ENCODE data around the gene TMIE. TPM values are rescaled to one million over a fixed set of nuclear protein-coding genes. Genes with fewer than 3 reads are reported as not detected.
"Not testable (repeated sequence)": the region's sequence is repeated elsewhere in the genome, so short reads cannot be mapped to it uniquely, and the experiment has no call there.

TMIE gene
- polyA plus RNA-seq, 1 donor = 0.47 TPM

DNA sequence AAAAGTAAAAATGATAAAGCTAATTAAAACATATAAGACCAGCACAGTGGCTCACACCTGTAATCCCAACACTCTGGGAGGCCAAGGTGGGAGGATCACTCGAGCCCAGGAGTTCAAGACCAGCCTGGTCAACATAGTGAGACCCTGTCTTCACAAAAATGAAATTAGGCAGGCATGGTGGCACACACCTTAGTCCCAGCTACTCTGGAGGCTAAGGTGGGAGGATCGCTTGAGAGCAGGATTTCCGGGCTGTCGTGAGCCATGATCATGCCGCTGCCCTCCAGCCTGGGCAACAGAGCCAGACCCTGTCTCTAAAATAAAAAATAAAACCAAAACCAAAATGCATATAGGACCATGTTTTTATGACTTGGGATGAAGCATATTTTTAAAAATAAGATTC is 21.3 kb downstream of the TMIE start:
- no peak for DNase-seq

- DNase-seq = no peak
Measured at GRCh38 chr3:46724424-46724823, 23.2 kb downstream of the TMIE start.

DNA sequence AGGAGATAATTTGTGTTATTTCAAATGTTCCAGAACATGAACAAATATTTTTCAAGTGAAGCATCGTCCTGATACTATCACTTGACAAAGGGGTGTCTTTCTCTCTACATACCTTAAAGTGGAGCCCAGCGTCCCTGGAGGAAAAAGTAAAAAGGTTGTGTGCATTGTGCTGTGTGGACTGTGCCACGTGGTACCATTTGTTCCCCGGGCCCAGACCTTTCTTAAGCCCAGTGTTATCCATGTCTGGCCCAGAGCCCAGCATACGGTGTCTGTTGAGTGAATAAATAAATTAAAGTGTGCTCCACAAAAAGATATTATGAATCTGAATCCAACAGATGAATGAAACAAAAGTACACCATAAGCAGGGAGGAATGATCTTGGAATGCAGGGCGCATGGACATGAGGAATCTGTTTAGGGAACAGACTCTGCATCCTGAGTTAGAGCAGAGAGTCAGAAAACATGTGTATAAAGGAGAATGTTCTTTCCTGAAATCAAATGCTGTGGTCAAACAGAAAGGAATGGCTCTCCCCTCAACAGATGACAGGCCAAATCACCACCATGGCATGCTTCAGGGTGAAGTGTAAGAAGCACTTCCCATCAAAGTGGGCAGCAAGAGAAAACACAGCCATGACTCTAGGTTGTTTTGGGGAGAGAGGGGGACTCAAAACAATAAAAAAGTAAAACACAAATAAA is 24.6 kb downstream of the TMIE start:
- no peak for DNase-seq

GRCh38 chr3:46729038-46729437 is 27.8 kb downstream of the TMIE start:
- DNase-seq = no peak

DNA sequence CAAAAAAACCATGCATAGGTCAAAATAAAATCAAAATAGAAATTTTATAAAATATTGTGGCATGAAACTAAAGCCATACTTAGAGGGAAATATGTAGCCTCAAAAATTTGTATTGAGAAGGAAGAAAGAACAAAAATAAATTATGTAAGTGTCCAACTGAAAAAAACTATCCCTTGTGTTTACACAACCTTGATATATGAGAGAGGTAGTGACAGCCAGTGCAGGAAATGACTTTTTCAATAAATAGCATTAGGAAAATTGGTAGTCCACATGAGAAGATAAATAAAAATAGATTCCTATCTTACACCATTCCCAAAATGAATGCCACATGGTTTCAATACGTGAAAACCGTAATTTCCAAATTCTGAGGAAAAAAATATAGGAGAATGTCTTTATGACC is 29.6 kb downstream of the TMIE start:
- no peak for DNase-seq

- DNase-seq = no peak
Measured at GRCh38 chr3:46731795-46732194, 30.6 kb downstream of the TMIE start.

DNA sequence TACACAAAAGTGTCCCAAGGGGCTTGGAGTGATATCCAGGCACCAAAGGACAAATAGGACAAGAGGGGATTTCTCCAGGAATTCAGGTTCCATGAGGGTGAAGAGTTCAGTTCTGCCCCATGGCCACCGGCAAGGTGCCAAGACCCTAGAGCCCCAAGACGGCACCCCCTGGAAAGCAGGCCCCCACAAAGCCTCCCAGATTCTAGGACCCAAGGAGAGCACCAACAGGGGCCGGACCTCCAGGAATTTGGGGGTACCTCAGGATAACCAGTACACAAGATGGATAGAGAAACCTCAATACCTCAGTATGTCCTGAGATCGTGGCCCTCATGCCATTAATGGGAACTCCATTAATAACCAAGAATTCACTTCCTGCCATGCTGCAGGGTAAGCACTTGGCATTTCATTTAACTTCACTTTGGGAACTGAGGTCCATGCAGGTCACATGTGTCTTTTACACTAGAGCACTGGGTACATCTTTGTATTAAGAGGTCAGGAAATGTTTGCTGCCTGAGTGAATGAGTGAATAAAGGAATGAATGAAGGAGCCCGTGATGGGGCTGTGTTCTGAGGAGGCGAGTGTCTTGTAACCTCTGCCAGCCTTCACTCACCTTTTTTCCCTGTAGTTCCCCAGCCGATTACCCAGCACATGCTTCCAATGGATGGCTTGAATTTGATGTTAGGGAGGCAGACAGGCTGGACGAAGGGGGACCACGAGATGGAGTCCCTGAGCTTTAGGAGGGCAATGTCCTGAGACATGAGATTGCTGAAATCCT is 32.0 kb downstream of the TMIE start:
- no peak for DNase-seq

GRCh38 chr3:46734773-46735172 is 33.6 kb downstream of the TMIE start:
- no peak for DNase-seq

DNA sequence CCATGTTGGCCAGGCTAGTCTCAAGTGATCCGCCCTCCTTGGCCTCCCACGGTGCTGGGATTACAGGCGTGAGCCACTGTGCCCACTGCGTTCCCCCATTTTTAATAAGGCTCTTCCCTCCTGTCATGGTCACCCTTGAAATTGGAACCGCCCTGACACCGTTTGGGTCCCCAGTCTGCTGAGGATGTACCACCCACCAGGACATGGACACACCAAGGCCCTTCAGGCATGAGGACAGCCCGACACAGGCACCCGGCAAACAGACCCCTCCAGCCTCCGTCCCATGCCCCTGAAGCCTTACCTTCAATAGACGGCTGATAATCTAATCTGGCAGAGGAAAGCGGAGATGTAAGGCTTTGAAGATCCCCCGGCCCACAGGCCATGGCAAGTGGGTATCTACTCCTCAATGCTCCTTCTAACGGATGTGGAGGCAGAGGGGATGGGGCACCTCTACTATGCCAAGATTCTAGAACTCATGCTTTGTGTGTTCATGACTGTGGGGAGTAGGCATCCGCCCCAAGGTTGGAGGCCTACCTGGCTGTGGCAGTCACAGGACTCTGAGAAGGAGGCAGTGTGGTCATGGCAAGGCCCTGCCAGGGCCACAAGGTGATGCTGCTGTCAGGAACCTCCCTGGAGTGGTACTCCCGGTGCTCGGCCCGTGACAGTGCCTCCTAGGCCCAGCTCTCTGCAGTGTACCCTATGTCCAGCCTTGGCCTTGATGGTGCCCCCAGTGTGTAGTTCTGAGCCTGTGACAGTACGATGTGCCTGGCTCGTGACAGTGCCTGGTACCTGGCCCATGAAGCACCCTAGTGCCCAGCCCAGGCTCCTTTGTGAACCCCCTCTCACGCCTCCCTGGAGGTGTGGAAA is 35.0 kb downstream of the TMIE start:
- DNase-seq = no peak

DNA sequence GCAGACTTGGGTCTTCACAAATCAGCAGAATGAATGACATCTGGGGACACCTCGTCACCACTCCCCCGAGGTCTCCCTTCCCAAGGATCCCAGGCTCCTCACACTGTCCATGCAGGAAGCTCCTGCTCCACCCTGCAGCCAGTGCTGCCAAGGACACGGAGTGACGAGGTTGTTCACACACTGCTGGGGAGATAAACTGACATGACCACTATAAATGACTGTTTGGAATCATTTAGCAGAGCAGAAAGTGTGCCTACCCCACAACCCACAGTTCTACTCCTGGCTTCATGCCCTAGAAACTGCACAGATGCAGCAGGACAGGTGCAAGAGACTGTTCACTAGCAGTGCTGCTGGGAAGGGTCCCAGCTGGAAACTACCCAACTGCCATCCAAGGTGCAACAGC is 36.1 kb downstream of the TMIE start:
- no peak for DNase-seq

DNA sequence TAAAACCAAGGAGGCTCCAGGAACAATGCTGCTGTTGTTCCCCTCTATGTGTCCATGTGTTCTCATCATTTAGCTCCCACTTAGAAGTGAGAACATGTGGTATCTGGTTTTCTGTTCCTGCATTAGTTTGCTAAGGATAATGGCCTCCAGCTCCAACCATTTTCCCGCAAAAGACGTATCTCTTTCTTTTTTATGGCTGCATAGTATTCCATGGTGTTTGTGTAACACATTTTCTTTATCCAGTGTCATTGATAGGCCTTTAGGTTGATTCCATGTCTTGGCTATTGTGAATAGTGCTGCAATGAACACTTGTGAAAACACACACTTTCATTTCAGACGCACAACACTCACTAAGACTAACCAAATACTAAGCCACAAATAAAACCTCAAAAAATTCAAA is 38.4 kb downstream of the TMIE start:
- not testable (repeated sequence) for DNase-seq

DNA sequence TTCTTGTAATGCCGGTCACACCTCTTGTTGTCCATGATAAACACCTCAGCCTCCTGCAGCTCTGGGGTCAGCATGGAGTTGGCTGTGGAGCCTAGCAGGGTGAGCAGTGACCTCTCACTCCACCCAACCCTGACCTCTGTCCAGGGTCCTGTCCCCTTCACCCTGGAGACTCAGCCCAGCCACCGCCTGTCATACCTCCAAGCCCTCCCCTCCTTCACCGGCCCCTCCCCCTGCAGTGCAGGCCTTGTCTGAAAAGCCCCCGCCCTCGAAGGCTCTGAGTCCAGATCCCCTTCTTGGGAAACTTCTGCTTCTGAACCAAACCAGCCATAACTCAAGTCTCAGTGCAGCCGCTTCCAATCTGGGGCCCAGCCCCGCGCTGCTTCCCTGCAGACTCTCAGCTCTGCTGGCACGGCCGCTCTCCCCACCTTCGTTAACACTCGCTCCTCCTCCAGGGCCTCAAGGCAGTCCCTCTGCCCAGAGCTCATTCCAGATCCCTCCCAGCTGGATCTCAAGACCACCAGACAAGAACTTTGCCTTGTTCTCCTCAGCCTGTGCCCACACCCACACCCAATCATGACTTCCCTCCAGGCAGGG is 41.9 kb downstream of the TMIE start:
- DNase-seq = no peak

DNA sequence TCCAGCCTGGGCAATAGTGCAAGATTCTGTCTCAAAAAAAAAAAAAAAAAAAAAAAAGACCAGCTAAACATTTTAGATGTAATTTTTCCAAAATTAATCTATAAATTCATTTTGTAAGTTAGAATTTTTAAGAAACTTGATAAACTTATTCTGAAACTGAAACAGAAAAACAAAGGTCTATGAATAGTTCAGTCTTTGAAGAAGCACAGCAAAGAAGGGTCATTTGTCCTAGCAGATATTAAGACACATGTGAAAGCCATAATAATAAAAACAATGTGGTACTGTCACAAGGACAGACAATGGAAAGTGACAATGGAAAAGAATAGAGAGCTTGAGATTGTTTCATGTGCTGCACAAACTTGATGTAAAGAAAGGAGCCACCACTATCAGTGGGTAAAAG is 45.5 kb downstream of the TMIE start:
- no peak for DNase-seq

GRCh38 chr3:46748170-46748569 is 47.0 kb downstream of the TMIE start:
- no peak for DNase-seq

DNA sequence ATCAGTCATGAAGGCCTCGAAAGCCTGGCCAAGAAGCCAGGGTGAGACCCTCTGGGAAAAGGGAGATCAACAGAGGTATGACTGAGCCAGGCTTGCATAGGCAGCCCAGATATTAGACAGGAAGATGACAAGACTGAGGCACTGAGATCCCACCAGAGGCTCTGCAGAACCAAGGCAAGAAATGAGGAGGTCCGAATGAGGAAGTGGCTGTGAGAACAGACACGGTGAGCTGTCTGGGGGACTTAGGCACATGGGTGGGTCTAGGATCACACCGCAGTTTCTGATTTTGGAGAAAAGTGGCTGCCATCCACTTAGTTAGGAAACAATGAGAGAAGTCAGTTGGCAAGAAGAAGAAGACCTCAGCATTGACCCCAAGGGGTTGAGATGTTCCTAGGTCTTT is 47.9 kb downstream of the TMIE start:
- DNase-seq = no peak

- DNase-seq = no peak
Measured at GRCh38 chr3:46750555-46751038, 49.4 kb downstream of the TMIE start.

- not testable (repeated sequence) for DNase-seq
Measured at GRCh38 chr3:46753127-46753526, 51.9 kb downstream of the TMIE start.

DNA sequence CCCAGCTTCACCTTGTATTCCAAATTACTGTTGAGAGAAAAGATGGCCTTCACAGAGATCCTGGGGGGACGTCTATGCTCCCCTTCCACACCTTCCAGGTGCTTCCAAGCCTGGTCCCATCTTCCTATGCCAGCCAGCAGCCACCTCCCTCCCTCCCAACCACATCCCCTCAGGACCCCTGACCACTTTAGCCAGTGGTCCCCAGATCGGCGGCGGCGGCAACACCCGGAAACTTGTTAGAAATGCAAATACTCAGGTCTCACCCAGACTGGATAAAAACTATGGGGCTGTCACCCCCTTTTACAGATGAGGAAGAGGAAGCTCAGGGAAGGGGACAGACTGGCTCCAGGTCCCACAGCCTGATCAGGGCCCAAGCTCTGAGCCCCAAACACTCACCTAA is 54.5 kb downstream of the TMIE start:
- DNase-seq = no peak

DNA sequence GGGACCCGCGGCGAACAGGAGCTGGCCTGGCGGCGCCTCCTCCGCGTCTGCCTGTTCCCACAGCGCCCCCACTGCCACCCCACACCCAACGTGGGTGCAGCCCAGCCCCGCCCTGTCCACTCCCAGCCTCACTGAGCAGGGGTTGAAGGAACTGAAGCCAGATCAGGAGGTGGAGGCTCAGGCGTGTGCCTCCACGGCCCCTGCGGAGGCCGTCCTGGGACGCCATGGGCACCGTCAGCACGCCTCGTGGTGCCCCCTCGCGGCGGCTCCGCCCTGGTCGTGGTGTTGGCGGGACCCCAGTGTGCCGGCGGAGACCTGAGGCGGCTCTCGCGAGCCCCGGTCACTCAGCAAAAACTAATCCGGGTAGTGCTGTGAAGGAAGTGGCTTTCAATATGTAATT is 55.5 kb downstream of the TMIE start:
- no peak for DNase-seq

DNA sequence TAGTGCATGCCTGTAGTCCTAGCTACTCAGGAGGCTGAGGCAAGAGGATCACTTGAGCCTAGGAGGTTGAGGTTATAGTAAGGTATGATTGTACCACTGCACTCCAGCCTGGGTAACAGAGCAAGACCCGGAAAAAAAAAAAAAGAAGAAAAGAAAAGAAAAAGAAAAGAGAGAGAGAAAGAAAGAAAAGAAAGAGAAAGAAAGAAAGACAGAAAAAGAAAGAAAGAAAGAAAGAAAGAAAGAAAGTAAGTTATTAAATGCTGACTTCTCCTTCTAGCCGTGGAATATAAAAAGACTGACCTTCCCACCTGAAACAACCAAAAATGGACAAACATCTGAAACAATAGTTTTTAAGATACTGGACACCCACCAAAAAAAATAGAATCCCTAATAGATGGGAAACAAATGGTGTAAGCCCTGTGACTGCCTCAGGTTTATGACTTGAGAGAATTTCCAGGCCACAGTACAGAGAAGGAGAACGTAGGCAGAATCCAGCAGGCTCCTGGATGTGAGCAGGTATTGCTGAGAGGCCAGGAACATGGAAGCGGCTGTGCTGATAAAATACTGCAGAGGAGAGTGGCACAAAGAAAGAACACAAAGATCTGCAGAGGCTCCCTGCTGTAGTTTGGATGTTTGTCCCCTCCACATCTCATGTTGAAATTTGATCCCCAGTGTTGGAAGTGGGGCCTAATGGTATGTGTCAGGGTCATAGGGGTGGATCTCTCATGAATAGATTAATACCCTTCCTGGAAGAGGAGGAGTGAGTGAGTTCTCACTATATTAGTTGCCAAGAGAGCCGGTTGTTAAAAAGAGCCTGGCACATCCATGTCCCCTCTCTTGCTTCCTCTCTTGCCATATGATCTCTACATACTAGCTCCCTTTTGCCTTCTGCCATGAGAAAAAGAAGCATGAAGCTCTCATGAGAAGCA is 58.3 kb downstream of the TMIE start:
- no peak for DNase-seq

Measured in left kidney (tissue), 2 donors.